ENCODE data around the gene INPP5D. TPM values are rescaled to one million over a fixed set of nuclear protein-coding genes. Genes with fewer than 3 reads are reported as not detected.

INPP5D gene
- total RNA-seq, 1 donor from 2014 or later, result 43.4 TPM

GRCh38 chr2:233208382-233209116, 148.4 kb downstream of the INPP5D start:
- no peak for DNase-seq (ENCODE audit: low spot score)

GRCh38 chr2:233209117-233209532, 149.0 kb downstream of the INPP5D start:
- no peak for DNase-seq (ENCODE audit: low spot score)

- no peak for DNase-seq (ENCODE audit: low spot score)
Observed at GRCh38 chr2:233209533-233210171, 149.5 kb downstream of the INPP5D start.

DNA sequence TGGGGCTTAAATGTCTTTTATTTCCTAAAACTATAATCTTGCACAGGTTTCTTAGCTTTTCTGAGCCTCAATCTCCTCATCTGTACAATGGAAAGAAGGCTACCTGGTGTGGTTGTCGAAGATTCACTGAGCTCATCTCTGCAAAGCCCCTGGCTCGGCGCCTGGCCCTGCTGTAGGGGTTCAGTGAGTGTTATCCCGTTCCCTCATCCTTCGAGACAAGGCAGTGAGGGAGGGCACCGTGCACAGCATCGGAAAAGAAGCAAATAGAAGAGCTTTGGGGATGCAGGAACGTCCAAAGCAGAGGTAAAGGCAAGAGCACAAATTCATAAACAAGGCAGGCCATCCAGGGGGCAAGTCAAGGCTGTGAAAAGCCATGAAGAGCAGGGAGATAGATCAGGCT, 150.1 kb downstream of the INPP5D start:
- DNase-seq (ENCODE audit: low spot score), result no peak

DNA sequence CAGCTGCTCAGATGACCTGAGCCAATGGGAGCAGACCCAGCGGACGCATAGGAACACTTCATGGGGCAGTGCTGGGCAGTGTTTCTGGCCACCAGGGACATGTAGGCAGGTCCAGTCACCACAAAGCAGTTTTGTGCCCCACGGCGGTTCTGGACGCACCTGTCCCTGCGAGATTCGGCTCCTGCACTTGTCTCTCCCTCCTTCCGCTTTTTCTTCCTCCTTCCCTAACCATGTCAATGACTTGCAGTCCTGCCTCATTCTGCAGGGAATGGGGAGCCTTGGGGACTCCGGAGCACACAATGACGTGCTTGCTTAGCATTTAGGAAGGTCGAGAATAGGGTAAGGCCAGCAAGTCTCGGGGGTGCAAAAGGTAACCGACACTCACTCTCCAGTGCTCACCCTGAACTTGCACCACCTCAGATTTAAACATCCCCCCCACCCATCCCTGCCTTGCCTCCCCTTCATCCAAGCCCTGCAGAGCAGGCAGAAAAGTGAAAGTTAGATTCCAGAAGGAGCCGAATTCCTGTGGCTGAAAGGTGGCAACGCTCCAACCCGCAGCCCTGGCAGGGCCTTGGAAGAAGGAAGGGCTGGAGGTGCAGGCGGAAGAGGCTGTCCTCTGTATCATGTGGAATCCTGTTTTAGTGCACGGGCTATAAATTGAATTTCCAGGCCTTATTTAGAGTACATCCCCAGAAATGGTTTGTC, 150.9 kb downstream of the INPP5D start:
- peak; percentile 74 for DNase-seq (ENCODE audit: low spot score)

- no peak for DNase-seq (ENCODE audit: low spot score)
Observed at GRCh38 chr2:233211548-233211895, 151.4 kb downstream of the INPP5D start.

DNA sequence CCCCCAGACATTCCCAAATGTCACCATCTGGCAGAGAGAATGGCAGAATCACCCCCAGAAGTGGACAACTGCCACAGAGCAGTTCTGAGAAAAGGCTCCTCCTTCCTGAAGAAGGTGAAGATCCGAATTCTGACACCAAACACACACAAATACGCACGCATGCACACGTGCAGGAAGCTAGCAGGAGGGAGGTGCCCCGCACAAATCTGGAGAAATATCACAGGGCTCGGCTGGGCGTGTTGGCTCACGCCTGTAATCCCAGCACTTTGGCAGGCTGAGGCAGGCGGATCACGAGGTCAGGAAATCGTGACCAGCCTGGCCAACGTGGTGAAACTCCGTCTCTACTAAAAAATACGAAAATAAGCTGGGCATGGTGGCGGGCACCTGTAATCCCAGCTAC, 152.9 kb downstream of the INPP5D start:
- no peak for DNase-seq (ENCODE audit: low spot score)

GRCh38 chr2:233213975-233214374, 153.8 kb downstream of the INPP5D start:
- DNase-seq (ENCODE audit: low spot score), result no peak

DNA sequence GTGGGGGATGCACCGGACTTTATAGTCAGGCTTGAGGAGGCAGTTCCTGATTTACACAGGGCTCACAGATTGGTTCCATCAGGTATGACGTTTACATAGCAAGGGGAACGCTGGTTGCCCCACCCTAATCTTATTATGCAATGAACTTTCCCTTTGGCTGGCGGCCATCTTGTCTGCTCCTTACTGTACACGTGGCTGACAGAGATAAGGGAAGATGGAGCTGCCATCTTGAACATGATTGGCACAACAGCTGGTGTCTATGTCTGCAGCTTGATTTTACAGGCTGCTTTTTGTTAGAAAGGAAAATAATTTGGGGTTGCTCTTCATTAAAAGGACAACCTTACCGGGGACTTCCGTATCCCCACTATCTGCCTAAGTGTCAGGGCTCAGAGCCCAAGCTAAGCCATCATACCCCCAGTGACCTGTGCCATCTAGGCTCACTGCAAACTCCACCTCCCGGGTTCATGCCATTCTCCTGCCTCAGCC, 157.8 kb downstream of the INPP5D start:
- no peak for DNase-seq (ENCODE audit: low spot score)

DNA sequence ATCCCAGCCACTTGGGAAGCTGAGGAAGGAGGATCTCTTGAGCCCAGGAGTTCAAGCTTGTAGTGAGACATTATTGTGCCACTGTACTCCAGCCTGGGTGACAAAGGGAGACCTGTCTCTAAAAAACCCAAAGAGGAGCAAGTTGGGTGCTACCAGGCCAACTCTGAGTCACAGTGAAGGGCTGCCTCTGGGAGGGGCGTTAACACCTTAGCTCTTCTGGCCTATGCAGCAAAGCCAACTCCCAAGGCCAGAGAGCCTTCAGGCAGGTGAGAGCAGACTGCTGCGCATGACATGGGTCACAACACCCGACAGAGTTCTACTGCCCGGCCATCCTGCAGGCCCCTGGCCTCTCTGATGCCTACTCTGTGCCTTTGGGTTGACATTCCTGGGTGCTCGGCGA, 158.7 kb downstream of the INPP5D start:
- no peak for DNase-seq (ENCODE audit: low spot score)

DNA sequence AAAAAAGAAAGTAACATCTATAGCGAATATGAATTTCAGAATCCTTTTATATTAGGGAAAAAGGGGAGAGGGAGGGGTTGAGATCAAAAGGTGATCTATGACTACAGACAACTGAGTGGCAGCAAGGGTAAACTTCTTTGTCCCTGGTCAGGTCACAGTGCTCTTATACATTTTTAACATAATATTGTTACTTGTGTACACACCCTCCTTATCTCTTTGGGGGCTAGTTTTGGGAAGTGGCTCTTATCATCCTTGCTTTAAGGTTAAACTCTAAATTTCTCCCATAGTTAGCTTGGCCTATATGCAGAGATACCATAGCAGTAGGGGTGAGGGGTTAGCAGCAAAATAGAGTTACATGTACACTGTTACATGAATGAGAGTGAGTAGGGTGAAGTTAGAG, 159.7 kb downstream of the INPP5D start:
- no peak for DNase-seq (ENCODE audit: low spot score)

DNA sequence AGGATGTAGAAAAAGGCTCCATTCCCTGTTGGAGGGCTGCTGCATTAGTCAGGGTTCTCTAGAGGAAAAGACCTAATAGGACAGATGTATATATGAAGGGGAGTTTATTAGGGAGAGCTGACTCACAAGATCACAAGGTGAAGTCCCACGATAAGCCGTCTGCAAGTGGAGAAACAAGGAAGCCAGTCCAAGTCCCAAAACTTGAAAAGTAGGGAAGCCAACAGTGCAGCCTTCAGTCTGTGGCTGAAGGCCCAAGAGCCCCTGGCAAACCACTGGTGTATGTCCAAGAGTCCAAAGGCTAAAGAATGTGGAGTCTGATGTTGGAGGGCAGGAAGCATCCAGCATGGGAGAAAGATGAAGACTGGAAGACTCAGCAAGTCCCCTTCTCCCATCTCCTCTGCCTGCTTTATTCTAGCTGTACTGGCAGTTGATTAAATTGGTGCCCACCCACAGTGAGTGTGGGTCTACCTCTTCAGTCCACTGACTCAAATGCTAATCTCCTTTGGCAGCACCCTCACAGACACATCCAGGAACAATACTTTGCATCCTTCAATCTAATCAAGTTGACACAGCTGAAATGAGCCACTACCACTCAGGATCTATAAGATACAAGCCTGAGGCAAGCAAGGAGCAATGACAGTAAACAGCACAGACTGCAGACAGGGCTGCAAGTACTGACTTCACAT, 161.4 kb downstream of the INPP5D start:
- DNase-seq (ENCODE audit: low spot score), result no peak

DNA sequence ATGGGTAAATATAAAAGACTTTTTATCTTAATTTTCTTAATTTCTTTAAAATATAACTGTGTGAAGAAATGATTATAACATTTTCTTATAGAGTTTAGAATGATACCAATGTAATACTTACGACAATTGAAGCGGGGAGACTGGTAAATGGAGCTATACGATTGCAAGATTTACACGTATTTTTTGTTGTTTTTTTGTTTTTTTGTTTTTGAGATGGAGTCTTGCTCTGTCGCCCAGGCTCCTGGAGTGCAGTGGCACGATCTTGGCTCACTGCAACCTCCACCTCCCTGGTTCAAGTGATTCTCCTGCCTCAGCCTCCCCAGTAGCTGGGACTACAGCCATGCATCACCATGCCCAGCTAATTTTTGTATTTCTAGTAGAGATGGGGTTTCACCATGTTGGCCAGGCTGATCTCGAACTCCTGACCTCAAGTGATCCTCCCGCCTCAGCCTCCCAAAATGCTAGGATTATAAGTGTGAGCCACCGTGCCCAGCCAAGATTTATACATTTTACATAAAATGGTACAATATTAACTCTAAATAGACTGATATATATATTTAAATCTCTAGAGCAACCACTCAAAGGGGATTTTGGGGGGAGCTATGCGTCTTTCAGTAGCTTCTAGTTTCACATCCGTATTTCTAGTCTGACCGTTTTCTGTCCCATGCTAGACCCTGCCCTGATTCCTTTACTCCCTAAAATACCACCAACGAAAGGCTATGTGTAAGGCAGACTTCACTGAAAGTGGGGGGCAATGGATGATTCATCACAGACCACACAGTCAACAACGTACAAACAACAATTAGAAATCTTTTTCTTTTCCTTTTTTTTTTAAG, 163.1 kb downstream of the INPP5D start:
- no peak for DNase-seq (ENCODE audit: low spot score)

- DNase-seq (ENCODE audit: low spot score), result no peak
Observed at GRCh38 chr2:233225230-233226068, 165.3 kb downstream of the INPP5D start.

GRCh38 chr2:233226511-233227031, 166.4 kb downstream of the INPP5D start:
- no peak for DNase-seq (ENCODE audit: low spot score)

DNA sequence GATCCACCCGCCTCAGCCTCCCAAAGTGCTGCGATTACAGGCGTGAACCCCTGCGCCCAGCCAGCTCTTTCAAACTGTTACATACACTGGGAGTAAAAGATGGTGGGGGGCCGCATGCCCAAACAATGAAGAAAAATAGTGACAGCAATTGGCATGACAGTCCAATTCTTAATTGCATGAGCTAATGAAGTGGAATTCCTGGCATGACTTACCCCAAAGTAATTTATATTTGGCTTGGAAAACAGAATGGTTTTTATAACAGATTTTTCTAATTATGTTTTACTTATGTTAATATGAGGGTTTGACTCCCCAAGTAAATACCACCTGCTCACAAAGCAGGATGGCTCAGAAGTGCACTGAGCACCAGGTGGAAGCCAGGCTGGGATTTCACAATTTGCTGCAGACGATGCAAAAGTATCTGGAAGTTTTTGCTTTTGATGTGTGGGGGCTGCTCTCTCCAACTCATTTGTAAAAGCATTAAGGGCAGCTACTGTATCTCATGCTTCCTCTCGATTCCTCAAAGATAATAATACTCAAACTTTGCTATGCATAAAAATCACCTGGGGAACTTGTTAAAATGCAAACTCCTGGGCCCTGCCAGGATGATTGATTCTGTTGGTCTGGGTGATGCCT, 167.3 kb downstream of the INPP5D start:
- no peak for DNase-seq (ENCODE audit: low spot score)

DNA sequence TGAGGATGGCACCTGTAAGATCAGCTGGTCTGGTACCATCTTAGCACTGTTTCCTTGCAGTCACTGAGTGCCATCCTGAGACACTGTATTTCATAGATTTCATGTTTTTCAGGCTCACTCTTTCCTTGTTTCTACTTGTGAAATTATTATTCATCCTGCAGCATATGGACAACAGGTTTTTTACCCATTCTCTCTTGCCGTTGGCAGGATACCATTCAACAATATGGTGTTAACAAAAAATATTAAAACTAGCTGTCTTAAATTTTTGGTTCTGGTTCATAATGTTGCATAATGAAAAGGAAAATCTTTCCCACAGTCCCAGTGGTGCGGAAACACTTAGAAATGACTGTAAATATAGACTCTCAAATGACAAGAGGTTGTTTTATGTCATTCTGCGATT, 168.2 kb downstream of the INPP5D start:
- DNase-seq (ENCODE audit: low spot score), result no peak

DNA sequence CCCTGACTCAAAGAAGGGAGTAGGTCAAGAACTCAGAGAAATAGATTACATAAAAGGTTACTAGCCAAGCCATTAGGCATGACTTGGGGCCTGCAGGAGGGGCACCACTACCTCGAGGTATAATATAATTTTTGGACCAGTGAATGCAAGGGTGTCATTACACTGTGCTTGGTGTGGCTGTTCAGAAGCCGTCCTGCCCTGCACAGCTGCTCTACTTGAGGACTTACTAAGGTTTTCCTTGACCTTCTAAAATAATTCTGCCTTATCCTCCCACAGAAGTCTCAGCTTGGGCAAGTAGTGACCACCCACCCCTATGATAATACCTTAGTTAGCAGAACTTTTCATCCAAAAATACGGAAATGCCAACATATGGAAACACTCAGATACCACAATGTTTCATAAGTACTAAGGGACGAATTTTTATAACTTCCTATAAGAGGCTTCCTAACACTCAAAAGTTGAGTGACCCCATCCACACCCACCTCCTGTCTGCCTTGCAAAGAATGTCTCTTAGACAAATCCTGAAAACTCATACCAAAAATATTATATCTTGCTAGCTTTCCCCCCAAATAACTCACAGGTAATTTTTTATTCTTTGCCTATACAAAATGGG, 173.6 kb downstream of the INPP5D start:
- DNase-seq (ENCODE audit: low spot score), result no peak

- no peak for DNase-seq (ENCODE audit: low spot score)
Observed at GRCh38 chr2:233234264-233234663, 174.1 kb downstream of the INPP5D start.

Data from ureter (tissue), 1 donor.